ENCODE results near the gene SERPINA9.

SERPINA9 gene

GRCh38 chr14:94505206-94505605, 29.2 kb upstream of the SERPINA9 start:
- Mint-ChIP-seq H3K4me3 (no peak overlapping the region), H3K36me3 (ENCODE audit: insufficient read depth) (no peaks in the 10 kb centered on the region), H3K27ac (ENCODE audit: low read depth) (no peak overlapping the region), H3K4me1 (no peaks in the 10 kb centered on the region), H3K9me3 (no peaks in the 10 kb centered on the region), H3K27me3 (peaks cover 35% of the 10 kb centered on the region)
- DNase-seq (ENCODE audit: low spot score in 2 of 2): no peak
- no peak for ATAC-seq (replicated peaks; ENCODE audit: extremely low read depth, poor library complexity, severe bottlenecking)

DNA sequence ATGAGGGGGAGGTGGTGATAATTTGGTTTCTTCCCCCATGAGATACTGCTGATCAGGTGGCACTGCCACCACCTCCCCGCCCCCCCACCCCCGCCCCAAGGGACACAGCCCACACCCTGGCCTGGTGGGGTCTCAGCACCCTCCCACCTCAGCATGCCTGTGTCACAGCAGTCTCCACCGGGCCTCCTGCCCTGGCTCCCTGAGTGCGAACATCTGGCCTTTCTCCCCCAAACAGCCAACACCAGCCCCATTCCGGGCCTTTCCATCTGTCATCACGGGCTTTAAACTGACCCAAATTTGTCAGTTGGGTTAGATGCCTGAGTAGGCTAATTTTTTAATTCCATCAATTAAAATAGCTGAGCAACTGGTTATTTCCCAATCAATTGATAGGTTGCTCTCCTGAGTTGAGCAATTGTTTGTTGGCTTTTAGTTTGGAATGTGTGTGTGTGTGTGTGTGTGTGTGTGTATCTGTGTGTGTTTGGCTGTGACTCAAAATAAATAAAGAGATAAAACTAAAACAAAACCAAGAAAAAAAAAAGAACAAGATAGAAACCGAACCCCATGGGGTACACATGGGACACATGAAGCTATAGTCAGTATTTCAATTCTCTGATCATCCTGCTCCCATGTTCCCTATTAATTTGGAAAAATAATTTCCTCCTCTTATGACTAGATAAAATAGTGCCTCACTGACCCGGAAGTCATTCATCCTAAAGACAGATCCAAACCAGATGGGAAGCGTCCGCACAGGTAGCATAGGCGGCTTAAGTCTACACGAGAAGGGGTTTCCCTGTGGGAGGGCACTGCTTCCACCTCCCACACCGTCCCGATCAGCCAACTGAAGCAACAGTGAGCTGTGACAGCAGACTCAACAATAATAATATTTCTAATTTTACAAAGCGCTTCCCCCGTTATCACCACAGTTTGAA, 25.9 kb upstream of the SERPINA9 start:
- no peak for DNase-seq (ENCODE audit: low spot score in 2 of 2)
- Mint-ChIP-seq H3K27me3 (peaks cover 56% of the 10 kb centered on the region), H3K27ac (ENCODE audit: low read depth) (no peak overlapping the region), H3K9me3 (no peaks in the 10 kb centered on the region), H3K36me3 (ENCODE audit: insufficient read depth) (no peaks in the 10 kb centered on the region), H3K4me1 (no peaks in the 10 kb centered on the region), H3K4me3 (no peak overlapping the region)
- no peak for ATAC-seq (replicated peaks; ENCODE audit: extremely low read depth, poor library complexity, severe bottlenecking)

- DNase-seq (ENCODE audit: low spot score in 2 of 2): no peak
- Mint-ChIP-seq H3K27me3 (peaks cover 49% of the 10 kb centered on the region), H3K4me3 (no peak overlapping the region), H3K9me3 (no peaks in the 10 kb centered on the region), H3K36me3 (ENCODE audit: insufficient read depth) (no peaks in the 10 kb centered on the region), H3K4me1 (no peaks in the 10 kb centered on the region), H3K27ac (ENCODE audit: low read depth) (no peak overlapping the region)
- no peak for ATAC-seq (replicated peaks; ENCODE audit: extremely low read depth, poor library complexity, severe bottlenecking)
Observed at GRCh38 chr14:94500264-94500663, 24.3 kb upstream of the SERPINA9 start.

- no peaks in the 10 kb centered on the region for H3K36me3 Mint-ChIP-seq (ENCODE audit: insufficient read depth)
- no peaks in the 10 kb centered on the region for H3K9me3 Mint-ChIP-seq
- no peak overlapping the region for H3K4me3 Mint-ChIP-seq
- ATAC-seq (replicated peaks; ENCODE audit: extremely low read depth, poor library complexity, severe bottlenecking) (no peak), DNase-seq (ENCODE audit: low spot score in 2 of 2) (no peak)
- no peak overlapping the region for H3K27ac Mint-ChIP-seq (ENCODE audit: low read depth)
- no peaks in the 10 kb centered on the region for H3K4me1 Mint-ChIP-seq
- H3K27me3 Mint-ChIP-seq: peaks cover 45% of the 10 kb centered on the region
Observed at GRCh38 chr14:94499673-94500072, 23.7 kb upstream of the SERPINA9 start.

DNA sequence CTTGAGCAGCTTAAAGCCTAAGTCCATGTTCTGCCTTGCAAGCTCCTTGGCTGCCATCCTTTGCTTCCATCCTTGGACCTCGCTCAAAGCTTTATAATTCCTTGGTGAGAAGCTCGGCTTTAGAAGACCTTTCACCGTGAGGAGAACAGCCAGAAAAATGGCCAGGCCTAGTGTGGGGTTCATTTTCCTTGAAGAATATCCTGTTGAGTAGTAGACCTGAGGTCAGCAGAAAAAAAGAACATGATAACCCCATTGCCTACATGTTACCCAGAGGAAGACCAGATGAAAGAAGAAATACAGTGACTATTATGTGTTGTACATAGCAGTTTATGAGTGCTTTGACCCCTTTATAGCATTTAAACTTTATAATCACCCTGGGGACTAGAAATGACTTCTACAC, 22.2 kb upstream of the SERPINA9 start:
- DNase-seq (ENCODE audit: low spot score in 2 of 2): no peak
- peaks cover 38% of the 10 kb centered on the region for H3K27me3 Mint-ChIP-seq
- H3K9me3 Mint-ChIP-seq: no peaks in the 10 kb centered on the region
- H3K4me1 Mint-ChIP-seq: no peaks in the 10 kb centered on the region
- no peak overlapping the region for H3K27ac Mint-ChIP-seq (ENCODE audit: low read depth)
- no peaks in the 10 kb centered on the region for H3K36me3 Mint-ChIP-seq (ENCODE audit: insufficient read depth)
- no peak overlapping the region for H3K4me3 Mint-ChIP-seq
- ATAC-seq (replicated peaks; ENCODE audit: extremely low read depth, poor library complexity, severe bottlenecking): no peak

DNA sequence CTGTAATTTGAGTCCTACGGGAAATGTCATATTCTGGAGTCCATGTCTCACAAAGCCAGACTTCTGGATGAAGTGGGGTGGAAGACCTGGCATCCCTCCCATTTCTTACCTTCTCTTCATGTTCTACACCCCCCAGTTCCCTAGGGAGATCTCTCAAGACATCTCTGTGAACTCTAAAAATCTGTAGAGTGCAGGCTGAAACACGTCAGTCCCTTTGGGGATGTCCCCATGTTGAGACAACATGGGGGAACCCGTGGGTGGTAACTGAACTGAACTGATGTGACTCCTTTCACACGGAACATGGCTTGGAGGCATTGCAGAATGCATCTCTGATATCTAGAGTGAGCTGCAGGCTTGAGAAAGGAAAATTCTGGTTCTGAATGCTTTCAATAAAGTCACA, 18.1 kb upstream of the SERPINA9 start:
- Mint-ChIP-seq H3K4me1 (no peaks in the 10 kb centered on the region), H3K9me3 (no peaks in the 10 kb centered on the region), H3K27ac (ENCODE audit: low read depth) (no peak overlapping the region), H3K36me3 (ENCODE audit: insufficient read depth) (no peaks in the 10 kb centered on the region), H3K27me3 (peaks cover 10% of the 10 kb centered on the region), H3K4me3 (no peak overlapping the region)
- no peak for DNase-seq (ENCODE audit: low spot score in 2 of 2)
- ATAC-seq (replicated peaks; ENCODE audit: extremely low read depth, poor library complexity, severe bottlenecking): no peak

- no peak for DNase-seq (ENCODE audit: low spot score in 2 of 2)
Observed at GRCh38 chr14:94491511-94491910, 15.5 kb upstream of the SERPINA9 start.

GRCh38 chr14:94489336-94489735, 13.3 kb upstream of the SERPINA9 start:
- Mint-ChIP-seq H3K27ac (ENCODE audit: low read depth) (no peak overlapping the region), H3K36me3 (ENCODE audit: insufficient read depth) (no peaks in the 10 kb centered on the region), H3K4me3 (no peak overlapping the region), H3K9me3 (no peaks in the 10 kb centered on the region), H3K4me1 (no peaks in the 10 kb centered on the region), H3K27me3 (peaks cover 36% of the 10 kb centered on the region)
- ATAC-seq (replicated peaks; ENCODE audit: extremely low read depth, poor library complexity, severe bottlenecking) (no peak), DNase-seq (ENCODE audit: low spot score in 2 of 2) (no peak)

More at GRCh38 chr14:94491511-94491910, 15.5 kb upstream of the SERPINA9 start:
- peaks cover 14% of the 10 kb centered on the region for H3K27me3 Mint-ChIP-seq
- no peaks in the 10 kb centered on the region for H3K36me3 Mint-ChIP-seq (ENCODE audit: insufficient read depth)
- H3K27ac Mint-ChIP-seq (ENCODE audit: low read depth): no peak overlapping the region
- no peak for ATAC-seq (replicated peaks; ENCODE audit: extremely low read depth, poor library complexity, severe bottlenecking)
- no peaks in the 10 kb centered on the region for H3K4me1 Mint-ChIP-seq
- H3K9me3 Mint-ChIP-seq: no peaks in the 10 kb centered on the region
- H3K4me3 Mint-ChIP-seq: no peak overlapping the region

DNA sequence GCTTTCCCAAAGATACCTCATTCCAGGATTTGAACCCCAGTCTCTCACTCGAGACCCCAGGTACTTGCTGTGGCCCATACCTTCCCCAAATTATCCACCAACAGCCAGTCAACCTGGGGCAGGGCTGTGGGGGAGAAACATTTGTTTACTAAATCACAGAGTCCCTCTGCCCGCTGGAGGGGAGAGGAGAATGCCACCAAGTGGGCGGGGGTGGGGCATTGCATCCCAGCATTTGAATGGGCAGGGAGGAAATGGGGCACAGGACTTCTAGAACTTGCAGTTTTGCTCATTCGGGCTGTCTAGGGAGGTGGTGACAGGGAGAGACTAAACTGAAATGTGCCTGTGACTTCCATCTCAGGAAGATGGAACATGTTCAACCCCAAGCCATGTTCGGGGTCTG, 10.9 kb upstream of the SERPINA9 start:
- Mint-ChIP-seq H3K4me1 (no peaks in the 10 kb centered on the region), H3K4me3 (no peak overlapping the region), H3K36me3 (ENCODE audit: insufficient read depth) (no peaks in the 10 kb centered on the region), H3K27me3 (peaks cover 49% of the 10 kb centered on the region), H3K9me3 (no peaks in the 10 kb centered on the region), H3K27ac (ENCODE audit: low read depth) (no peak overlapping the region)
- DNase-seq (ENCODE audit: low spot score in 2 of 2): no peak
- no peak for ATAC-seq (replicated peaks; ENCODE audit: extremely low read depth, poor library complexity, severe bottlenecking)

DNA sequence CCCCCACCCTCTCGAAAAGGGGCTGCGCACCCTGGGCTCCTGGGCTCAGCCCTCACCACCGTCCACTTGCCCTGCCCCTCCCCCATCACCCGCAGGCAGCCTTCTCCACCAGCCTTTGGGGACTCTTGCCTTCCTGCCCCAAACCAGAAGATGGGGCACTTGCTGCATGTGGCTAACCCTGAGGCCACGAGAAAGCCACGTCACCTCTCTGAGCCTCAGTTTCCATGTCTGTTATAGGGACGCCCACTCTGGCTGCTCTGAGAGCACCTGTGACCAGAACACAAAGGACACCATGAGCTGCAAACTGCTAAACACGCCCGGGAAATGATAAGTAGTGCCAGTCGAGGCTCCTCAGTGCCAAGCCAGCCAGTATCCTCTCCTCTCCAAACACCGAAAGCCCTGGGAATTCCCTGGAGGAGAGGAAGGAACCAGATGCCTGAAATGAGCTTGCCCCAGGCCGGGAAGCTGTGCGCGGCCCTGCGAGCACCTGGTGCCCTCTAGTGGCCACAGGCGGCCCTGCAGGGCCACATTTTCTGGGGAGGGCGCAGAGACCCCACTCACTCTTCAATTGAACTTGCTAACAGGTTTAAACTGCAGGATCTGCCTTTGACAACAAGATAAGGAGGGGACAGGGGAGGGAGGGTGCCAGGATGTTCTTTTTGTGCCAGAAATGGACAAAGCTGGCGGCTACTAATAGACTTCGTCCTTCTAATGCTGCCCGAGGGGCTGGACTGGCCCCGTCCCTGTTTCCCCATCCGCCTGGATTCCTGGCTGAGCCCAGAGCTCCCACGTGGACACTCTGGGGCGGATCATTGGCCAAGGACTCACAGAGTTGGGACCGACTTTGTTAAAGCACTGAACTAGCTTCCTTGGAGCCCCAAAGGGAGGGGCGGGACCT, 10.2 kb upstream of the SERPINA9 start:
- no peaks in the 10 kb centered on the region for H3K9me3 Mint-ChIP-seq
- no peak overlapping the region for H3K27ac Mint-ChIP-seq (ENCODE audit: low read depth)
- H3K4me1 Mint-ChIP-seq: no peaks in the 10 kb centered on the region
- peaks cover 49% of the 10 kb centered on the region for H3K27me3 Mint-ChIP-seq
- no peak for DNase-seq (ENCODE audit: low spot score in 2 of 2)
- no peak overlapping the region for H3K4me3 Mint-ChIP-seq
- ATAC-seq (replicated peaks; ENCODE audit: extremely low read depth, poor library complexity, severe bottlenecking): no peak
- H3K36me3 Mint-ChIP-seq (ENCODE audit: insufficient read depth): no peaks in the 10 kb centered on the region

GRCh38 chr14:94484481-94484880, 8.5 kb upstream of the SERPINA9 start:
- DNase-seq (ENCODE audit: low spot score in 2 of 2): no peak
- Mint-ChIP-seq H3K27ac (ENCODE audit: low read depth) (no peak overlapping the region), H3K4me1 (no peaks in the 10 kb centered on the region), H3K9me3 (no peaks in the 10 kb centered on the region), H3K27me3 (peaks cover 49% of the 10 kb centered on the region), H3K4me3 (no peak overlapping the region), H3K36me3 (ENCODE audit: insufficient read depth) (no peaks in the 10 kb centered on the region)
- ATAC-seq (replicated peaks; ENCODE audit: extremely low read depth, poor library complexity, severe bottlenecking): no peak

DNA sequence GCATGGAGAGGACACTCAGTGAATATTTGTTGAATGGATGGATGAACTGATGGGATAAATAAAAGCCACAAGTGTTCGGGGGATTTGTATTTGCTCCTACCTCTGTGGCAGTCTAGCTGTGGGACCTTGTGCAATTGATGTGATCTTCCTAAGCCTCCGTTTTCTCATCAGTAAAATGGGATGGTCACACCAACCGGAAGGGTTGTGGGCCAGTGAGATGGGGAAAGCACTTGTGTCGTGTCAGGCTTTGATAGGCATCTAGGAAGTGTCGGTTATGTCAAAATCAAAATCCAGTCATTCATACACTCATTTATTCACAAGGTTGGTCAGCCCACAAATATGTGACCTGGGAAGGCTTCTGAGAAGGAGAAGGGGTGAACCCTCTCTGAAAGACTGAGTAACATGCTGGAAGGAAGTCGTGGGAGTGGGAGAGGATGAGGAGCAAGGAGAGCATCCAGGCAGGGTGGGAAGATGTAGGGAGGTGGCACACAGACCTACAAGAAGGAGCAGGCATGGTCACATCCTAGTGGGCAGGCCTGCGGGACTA, 7.8 kb upstream of the SERPINA9 start:
- no peak for ATAC-seq (replicated peaks; ENCODE audit: extremely low read depth, poor library complexity, severe bottlenecking)
- Mint-ChIP-seq H3K9me3 (peaks cover 2% of the 10 kb centered on the region), H3K4me1 (no peaks in the 10 kb centered on the region), H3K36me3 (ENCODE audit: insufficient read depth) (no peaks in the 10 kb centered on the region), H3K27ac (ENCODE audit: low read depth) (no peak overlapping the region), H3K4me3 (no peak overlapping the region), H3K27me3 (peaks cover 49% of the 10 kb centered on the region)
- DNase-seq (ENCODE audit: low spot score in 2 of 2): no peak
